Mammary epithelial cell (primary cell): ENCODE results near the gene ELMO1.

Experiments used
- CTCF ChIP-seq, 2 donors: IDR thresholded peaks in 1 of 2; conservative IDR thresholded peaks in 1 of 2; 2 replicates each; pipeline ENCODE4 v1.5.1; 2011 to 2012; ENCODE audit warnings: inconsistent platforms in 2 of 2, low read length in 2 of 2, mild to moderate bottlenecking in 2 of 2, control low read depth in 1 of 2, low read depth in 1 of 2; ENCODE audit not compliant: insufficient read depth in 1 of 2; ENCODE audit errors: extremely low read depth in 1 of 2
- EZH2 ChIP-seq: IDR thresholded peaks from 2 replicates; pipeline ENCODE4 v1.6.1; 2012; ENCODE audit warnings: low read length, inconsistent platforms, borderline replicate concordance

- TF ChIP-seq CTCF (conservative IDR thresholded peaks at IDR 0.05 in 1 of 2, IDR thresholded peaks at IDR 0.05 in 1 of 2; ENCODE audit: extremely low read depth in 1 of 2, insufficient read depth in 1 of 2, low read depth in 1 of 2, low read length in 2 of 2) (no peak), EZH2 (no peak)
These were observed 181.4 kb downstream of the ELMO1 start for GRCh38 chr7:37267251-37267650.
